ENCODE measurements around the gene RFLNA. TPM values are rescaled to one million over a fixed set of nuclear protein-coding genes. Genes with fewer than 3 reads are reported as not detected.

Gene RFLNA
- total and polyA plus RNA-seq, 2 donors (not counting 1 experiment from before 2014, with no cell fraction given), result not detected

DNA sequence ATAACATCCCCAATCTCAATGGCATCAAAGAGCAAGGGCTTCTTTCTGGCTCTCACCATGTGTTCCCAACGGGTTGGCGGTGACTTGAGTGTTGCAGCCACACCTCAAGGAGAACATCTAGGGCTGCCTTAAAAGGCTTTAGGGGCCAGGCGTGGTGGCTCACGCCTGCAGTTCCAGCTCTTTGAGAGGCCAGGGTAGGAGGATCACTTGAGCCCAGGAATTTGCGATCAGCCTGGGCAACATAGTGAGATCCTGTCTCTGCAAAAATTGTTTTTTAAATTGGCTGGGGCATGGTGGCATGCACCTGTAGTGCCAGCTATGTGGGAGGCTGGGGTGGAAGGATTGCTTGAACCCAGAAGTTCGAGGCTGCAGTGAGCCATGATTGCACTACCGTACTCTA lies 14.9 kb downstream of the RFLNA start:
- Mint-ChIP-seq H3K27me3 (no peaks in the 10 kb centered on the region), H3K27ac (no peak overlapping the region), H3K9me3 (ENCODE audit: insufficient read depth) (no peaks in the 10 kb centered on the region), H3K4me3 (no peak overlapping the region), H3K4me1 (no peaks in the 10 kb centered on the region)
- Histone ChIP-seq H3K36me3 (replicated peaks in 1 of 2; ENCODE audit: control extremely low read depth in 1 of 2, control insufficient read depth in 1 of 2, extremely low read depth in 1 of 2, insufficient read depth in 2 of 2, low read length in 1 of 2) (no peaks in the 10 kb centered on the region), H3K4me2 (replicated peaks; ENCODE audit: low read depth, low read length, poor library complexity, severe bottlenecking) (no peak overlapping the region), H3K79me2 (ENCODE audit: control insufficient read depth, insufficient read depth, low read length) (no peaks in the 10 kb centered on the region), H3K4me1 (ENCODE audit: control insufficient read depth in 2 of 2, insufficient read depth in 2 of 2, low read length in 2 of 2) (no peaks in the 10 kb centered on the region), H3K9me3 (ENCODE audit: control extremely low read depth in 1 of 3, control insufficient read depth in 2 of 3, insufficient read depth in 1 of 3, low read length in 2 of 3) (peaks cover 0 to 4% (median 0%) of the 10 kb centered on the region in 3 donors), H3K27me3 (replicated peaks in 1 of 4; ENCODE audit: control extremely low read depth in 1 of 4, control insufficient read depth in 3 of 4, insufficient read depth in 4 of 4, low read length in 3 of 4) (no peaks in the 10 kb centered on the region), H4K20me1 (ENCODE audit: control insufficient read depth, insufficient read depth, low read length, poor library complexity, severe bottlenecking) (no peaks in the 10 kb centered on the region), H2AFZ (ENCODE audit: insufficient read depth, low read depth, low read length, poor library complexity, severe bottlenecking) (no peak overlapping the region), H3K27ac (ENCODE audit: low read length in 2 of 2) (no peak overlapping the region), H3K4me3 (ENCODE audit: control extremely low read depth in 1 of 5, extremely low read depth in 1 of 5, insufficient read depth in 1 of 5, low read depth in 2 of 5, low read length in 4 of 5) (no peak overlapping the region), H3K9ac (ENCODE audit: low read length) (no peak overlapping the region)
- no peak for TF ChIP-seq CTCF (IDR thresholded peaks at IDR 0.05)
- TF ChIP-seq EZH2 (IDR thresholded peaks at IDR 0.05; ENCODE audit: borderline replicate concordance, insufficient read depth, low read depth, low read length, poor library complexity, severe bottlenecking), result no peak
- WGBS (ENCODE audit: insufficient coverage), result 98% methylated on average over 5 of the region's 7 CpGs
- ChIA-PET CTCF (no interaction called here), POLR2A (no interaction called here)
- intact Hi-C loops (cut with micrococcal nuclease), result no loop called here
- no peak for DNase-seq
- ATAC-seq (ENCODE audit: low read depth), result no peak

- Mint-ChIP-seq H3K4me1 (no peaks in the 10 kb centered on the region), H3K4me3 (no peak overlapping the region), H3K9me3 (ENCODE audit: insufficient read depth) (no peaks in the 10 kb centered on the region), H3K27me3 (no peaks in the 10 kb centered on the region), H3K27ac (no peak overlapping the region)
- POLR2A ChIA-PET, result interaction anchor here (0.6 kb wide), 1 partner anchor 352 kb away, joined by 12 read pairs; no protein-coding TSS in a partner anchor
- H3K9ac ChIP-seq (ENCODE audit: low read length), result no peak overlapping the region
- no peak for TF ChIP-seq CTCF (IDR thresholded peaks at IDR 0.05)
- no peak for TF ChIP-seq EZH2 (IDR thresholded peaks at IDR 0.05; ENCODE audit: borderline replicate concordance, insufficient read depth, low read depth, low read length, poor library complexity, severe bottlenecking)
- no peak overlapping the region for H3K4me2 ChIP-seq (replicated peaks; ENCODE audit: low read depth, low read length, poor library complexity, severe bottlenecking)
- no peaks in the 10 kb centered on the region for H4K20me1 ChIP-seq (ENCODE audit: control insufficient read depth, insufficient read depth, low read length, poor library complexity, severe bottlenecking)
- no peaks in the 10 kb centered on the region for H3K27me3 ChIP-seq (replicated peaks in 1 of 4; ENCODE audit: control extremely low read depth in 1 of 4, control insufficient read depth in 3 of 4, insufficient read depth in 4 of 4, low read length in 3 of 4)
- 72% methylated on average over 4 of the region's 4 CpGs for WGBS (ENCODE audit: insufficient coverage)
- no peak overlapping the region for H3K4me3 ChIP-seq (ENCODE audit: control extremely low read depth in 1 of 5, extremely low read depth in 1 of 5, insufficient read depth in 1 of 5, low read depth in 2 of 5, low read length in 4 of 5)
- no peak overlapping the region for H3K27ac ChIP-seq (ENCODE audit: low read length in 2 of 2)
- peaks cover 0 to 4% (median 0%) of the 10 kb centered on the region in 3 donors for H3K9me3 ChIP-seq (ENCODE audit: control extremely low read depth in 1 of 3, control insufficient read depth in 2 of 3, insufficient read depth in 1 of 3, low read length in 2 of 3)
- H2AFZ ChIP-seq (ENCODE audit: insufficient read depth, low read depth, low read length, poor library complexity, severe bottlenecking), result no peak overlapping the region
- H3K4me1 ChIP-seq (ENCODE audit: control insufficient read depth in 2 of 2, insufficient read depth in 2 of 2, low read length in 2 of 2), result no peaks in the 10 kb centered on the region
- intact Hi-C loops (cut with micrococcal nuclease), result no loop called here
- H3K79me2 ChIP-seq (ENCODE audit: control insufficient read depth, insufficient read depth, low read length), result no peaks in the 10 kb centered on the region
- no peaks in the 10 kb centered on the region for H3K36me3 ChIP-seq (replicated peaks in 1 of 2; ENCODE audit: control extremely low read depth in 1 of 2, control insufficient read depth in 1 of 2, extremely low read depth in 1 of 2, insufficient read depth in 2 of 2, low read length in 1 of 2)
- CTCF ChIA-PET, result no interaction called here
- ATAC-seq (ENCODE audit: low read depth), result no peak
- DNase-seq, result no peak
Observed at GRCh38 chr12:124310178-124310577, 15.3 kb downstream of the RFLNA start.
